HepG2 (cell line): Measurements from ENCODE around the gene NEK9. TPM values are rescaled to one million over a fixed set of nuclear protein-coding genes. Genes with fewer than 3 reads are reported as not detected.

Experiments used
- BCL6 ChIP-seq: IDR thresholded peaks from 2 replicates; pipeline ENCODE4 v1.6.1; 2016; ENCODE audit warnings: missing genetic modification reagents, missing compliant biosample characterization
- CCAR2 ChIP-seq: fragments of 200-400 bp; formaldehyde crosslinking; optimal IDR thresholded peaks from 2 replicates; pipeline ENCODE3; 2018; ENCODE audit warnings: low read depth, mild to moderate bottlenecking, low read length, moderate library complexity
- FOXA3 ChIP-seq: IDR thresholded peaks from 2 replicates; pipeline ENCODE4 v1.6.1; 2016; ENCODE audit warnings: missing genetic modification reagents, missing compliant biosample characterization
- FOXM1 ChIP-seq: sonication (generic); formaldehyde crosslinking; IDR thresholded peaks from 2 replicates; pipeline ENCODE4 v1.5.0; 2020; ENCODE audit warnings: missing genetic modification reagents
- MXI1 ChIP-seq: IDR thresholded peaks from 3 replicates; pipeline ENCODE4 v1.6.1; 2012; ENCODE audit warnings: low read depth, low read length, inconsistent platforms, borderline replicate concordance
- SALL1 ChIP-seq: sonication (generic); formaldehyde crosslinking; IDR thresholded peaks from 2 replicates; pipeline ENCODE4 v1.8.0; 2022; ENCODE audit warnings: mild to moderate bottlenecking, missing genetic modification reagents
- SAP130 ChIP-seq: IDR thresholded peaks from 2 replicates; pipeline ENCODE4 v1.6.1; 2016; ENCODE audit warnings: low read depth
- ZNF136 ChIP-seq: sonication (generic); formaldehyde crosslinking; IDR thresholded peaks from 2 replicates; pipeline ENCODE4 v1.8.1; 2022; ENCODE audit warnings: low read depth, mild to moderate bottlenecking, moderate library complexity, missing genetic modification reagents
- ZNF317 ChIP-seq: sonication (generic); formaldehyde crosslinking; IDR thresholded peaks from 2 replicates; pipeline ENCODE4 v1.5.0; 2020; ENCODE audit warnings: mild to moderate bottlenecking, missing genetic modification reagents
- ZNF446 ChIP-seq: sonication (generic); formaldehyde crosslinking; IDR thresholded peaks from 2 replicates; pipeline ENCODE4 v1.5.0; 2020; ENCODE audit warnings: mild to moderate bottlenecking, missing genetic modification reagents
- polyA plus RNA-seq, 8 experiments: library from polyadenylated mRNA; depleted of rRNA in 3 of 8; stranded (reverse) in 7 of 8; unstranded in 1 of 8; fragments of >200 nt; fragmentation: Illumina TruSeq in 4 of 8; extraction: Trizol in 4 of 8; gene quantifications; 2 replicates each; pipeline versions ENCODE4 v1.2.1 to v1.2.3, GENCODE V29; 2011 to 2016; ENCODE audit warnings: low read depth in 4 of 8, missing spikeins in 1 of 8, mixed read lengths in 1 of 8; ENCODE audit not compliant: insufficient read depth in 1 of 8
- total RNA-seq, 5 experiments: library from RNA; depleted of rRNA; stranded (reverse); fragments of >200 nt; fragmentation: Illumina TruSeq; extraction: Trizol; gene quantifications; 2 replicates each; pipeline ENCODE4 v1.2.3, GENCODE V29; 2016; ENCODE audit warnings: low read depth in 1 of 5
- TF ChIP-seq, protein P1 (sequence below): IDR thresholded peaks from 2 replicates; pipeline ENCODE4 v1.6.1; 2016
- TF ChIP-seq, protein P2 (sequence below): sonication (generic); formaldehyde crosslinking; IDR thresholded peaks from 2 replicates; pipeline ENCODE4 v1.4.0; 2020; ENCODE audit warnings: mild to moderate bottlenecking, missing genetic modification reagents
- TF ChIP-seq, protein P3 (sequence below): sonication (generic); formaldehyde crosslinking; IDR thresholded peaks from 2 replicates; pipeline ENCODE4 v1.9.0; 2021; ENCODE audit warnings: missing genetic modification reagents, mild to moderate bottlenecking, borderline replicate concordance
- TF ChIP-seq, protein P4 (sequence below): IDR thresholded peaks from 2 replicates; pipeline ENCODE4 v1.6.1; 2016; ENCODE audit warnings: low read depth
- TF ChIP-seq, protein P5 (sequence below): sonication (generic); formaldehyde crosslinking; IDR thresholded peaks from 2 replicates; pipeline ENCODE4 v1.4.0; 2020; ENCODE audit warnings: mild to moderate bottlenecking, missing genetic modification reagents

The NEK9 gene
- total and polyA plus RNA-seq, 2 of the 13 experiments (the other 11 are each of a cell fraction or from before 2014, with no cell fraction given) = 16.5 to 27.3 TPM

DNA sequence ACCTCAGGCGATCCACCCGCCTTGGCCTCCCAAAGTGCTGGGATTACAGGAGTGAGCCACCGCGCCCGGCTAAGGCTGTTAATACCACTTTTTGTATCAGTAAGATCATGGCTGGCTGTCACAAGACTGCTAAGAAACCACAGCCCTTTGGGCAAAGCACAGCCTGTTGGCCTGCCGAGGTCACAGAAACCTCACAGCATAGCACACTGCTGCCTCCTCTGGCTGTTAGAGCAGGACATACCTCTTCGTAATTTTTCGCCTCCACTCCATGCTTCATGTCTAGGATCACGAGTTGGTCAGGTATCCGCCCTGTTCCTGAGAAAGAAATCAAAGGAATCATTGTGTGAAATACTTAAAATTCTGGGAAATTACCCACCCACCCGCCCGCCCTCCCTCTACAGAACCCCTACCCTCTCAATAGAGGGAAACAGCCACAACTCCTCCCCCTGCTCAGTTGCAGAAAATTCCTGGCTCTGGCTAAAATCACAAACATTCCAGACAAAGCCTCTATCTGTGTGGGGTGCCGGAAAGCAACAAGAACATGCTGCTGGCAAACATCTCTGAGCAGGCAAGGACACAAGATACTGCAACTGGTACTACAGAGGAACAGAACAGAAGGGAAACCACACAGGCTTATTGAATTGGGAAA, 20.7 kb upstream of the NEK9 start (continued):
- TF ChIP-seq, protein P1, sequence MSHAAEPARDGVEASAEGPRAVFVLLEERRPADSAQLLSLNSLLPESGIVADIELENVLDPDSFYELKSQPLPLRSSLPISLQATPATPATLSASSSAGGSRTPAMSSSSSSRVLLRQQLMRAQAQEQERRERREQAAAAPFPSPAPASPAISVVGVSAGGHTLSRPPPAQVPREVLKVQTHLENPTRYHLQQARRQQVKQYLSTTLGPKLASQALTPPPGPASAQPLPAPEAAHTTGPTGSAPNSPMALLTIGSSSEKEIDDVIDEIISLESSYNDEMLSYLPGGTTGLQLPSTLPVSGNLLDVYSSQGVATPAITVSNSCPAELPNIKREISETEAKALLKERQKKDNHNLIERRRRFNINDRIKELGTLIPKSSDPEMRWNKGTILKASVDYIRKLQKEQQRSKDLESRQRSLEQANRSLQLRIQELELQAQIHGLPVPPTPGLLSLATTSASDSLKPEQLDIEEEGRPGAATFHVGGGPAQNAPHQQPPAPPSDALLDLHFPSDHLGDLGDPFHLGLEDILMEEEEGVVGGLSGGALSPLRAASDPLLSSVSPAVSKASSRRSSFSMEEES = peak; percentile 86
- TF ChIP-seq BCL6 (CRISPR knock-in tag) = peak; percentile 35
- TF ChIP-seq, protein P2, sequence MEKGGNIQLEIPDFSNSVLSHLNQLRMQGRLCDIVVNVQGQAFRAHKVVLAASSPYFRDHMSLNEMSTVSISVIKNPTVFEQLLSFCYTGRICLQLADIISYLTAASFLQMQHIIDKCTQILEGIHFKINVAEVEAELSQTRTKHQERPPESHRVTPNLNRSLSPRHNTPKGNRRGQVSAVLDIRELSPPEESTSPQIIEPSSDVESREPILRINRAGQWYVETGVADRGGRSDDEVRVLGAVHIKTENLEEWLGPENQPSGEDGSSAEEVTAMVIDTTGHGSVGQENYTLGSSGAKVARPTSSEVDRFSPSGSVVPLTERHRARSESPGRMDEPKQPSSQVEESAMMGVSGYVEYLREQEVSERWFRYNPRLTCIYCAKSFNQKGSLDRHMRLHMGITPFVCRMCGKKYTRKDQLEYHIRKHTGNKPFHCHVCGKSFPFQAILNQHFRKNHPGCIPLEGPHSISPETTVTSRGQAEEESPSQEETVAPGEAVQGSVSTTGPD (CRISPR knock-in tag) = 0 out of 2 replicates have a peak, but pooled peaks have one; percentile 41
- TF ChIP-seq SALL1 (CRISPR knock-in tag) = peak; percentile 50; the same call in 1 of the 2 replicates
- TF ChIP-seq ZNF136 (CRISPR knock-in tag) = no peak
- TF ChIP-seq CCAR2 = no peak
- TF ChIP-seq ZNF317 (CRISPR knock-in tag) = no peak
- TF ChIP-seq, protein P3, sequence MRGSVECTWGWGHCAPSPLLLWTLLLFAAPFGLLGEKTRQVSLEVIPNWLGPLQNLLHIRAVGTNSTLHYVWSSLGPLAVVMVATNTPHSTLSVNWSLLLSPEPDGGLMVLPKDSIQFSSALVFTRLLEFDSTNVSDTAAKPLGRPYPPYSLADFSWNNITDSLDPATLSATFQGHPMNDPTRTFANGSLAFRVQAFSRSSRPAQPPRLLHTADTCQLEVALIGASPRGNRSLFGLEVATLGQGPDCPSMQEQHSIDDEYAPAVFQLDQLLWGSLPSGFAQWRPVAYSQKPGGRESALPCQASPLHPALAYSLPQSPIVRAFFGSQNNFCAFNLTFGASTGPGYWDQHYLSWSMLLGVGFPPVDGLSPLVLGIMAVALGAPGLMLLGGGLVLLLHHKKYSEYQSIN = no peak
- peak; percentile 70 for TF ChIP-seq SAP130 (CRISPR knock-in tag)
- TF ChIP-seq, protein P4, sequence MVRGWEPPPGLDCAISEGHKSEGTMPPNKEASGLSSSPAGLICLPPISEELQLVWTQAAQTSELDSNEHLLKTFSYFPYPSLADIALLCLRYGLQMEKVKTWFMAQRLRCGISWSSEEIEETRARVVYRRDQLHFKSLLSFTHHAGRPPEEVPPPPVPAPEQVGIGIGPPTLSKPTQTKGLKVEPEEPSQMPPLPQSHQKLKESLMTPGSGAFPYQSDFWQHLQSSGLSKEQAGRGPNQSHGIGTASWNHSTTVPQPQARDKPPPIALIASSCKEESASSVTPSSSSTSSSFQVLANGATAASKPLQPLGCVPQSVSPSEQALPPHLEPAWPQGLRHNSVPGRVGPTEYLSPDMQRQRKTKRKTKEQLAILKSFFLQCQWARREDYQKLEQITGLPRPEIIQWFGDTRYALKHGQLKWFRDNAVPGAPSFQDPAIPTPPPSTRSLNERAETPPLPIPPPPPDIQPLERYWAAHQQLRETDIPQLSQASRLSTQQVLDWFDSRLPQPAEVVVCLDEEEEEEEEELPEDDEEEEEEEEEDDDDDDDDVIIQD (CRISPR knock-in tag) = no peak
- peak; percentile 18; the same call in 1 of the 3 replicates for TF ChIP-seq MXI1
- TF ChIP-seq, protein P5, sequence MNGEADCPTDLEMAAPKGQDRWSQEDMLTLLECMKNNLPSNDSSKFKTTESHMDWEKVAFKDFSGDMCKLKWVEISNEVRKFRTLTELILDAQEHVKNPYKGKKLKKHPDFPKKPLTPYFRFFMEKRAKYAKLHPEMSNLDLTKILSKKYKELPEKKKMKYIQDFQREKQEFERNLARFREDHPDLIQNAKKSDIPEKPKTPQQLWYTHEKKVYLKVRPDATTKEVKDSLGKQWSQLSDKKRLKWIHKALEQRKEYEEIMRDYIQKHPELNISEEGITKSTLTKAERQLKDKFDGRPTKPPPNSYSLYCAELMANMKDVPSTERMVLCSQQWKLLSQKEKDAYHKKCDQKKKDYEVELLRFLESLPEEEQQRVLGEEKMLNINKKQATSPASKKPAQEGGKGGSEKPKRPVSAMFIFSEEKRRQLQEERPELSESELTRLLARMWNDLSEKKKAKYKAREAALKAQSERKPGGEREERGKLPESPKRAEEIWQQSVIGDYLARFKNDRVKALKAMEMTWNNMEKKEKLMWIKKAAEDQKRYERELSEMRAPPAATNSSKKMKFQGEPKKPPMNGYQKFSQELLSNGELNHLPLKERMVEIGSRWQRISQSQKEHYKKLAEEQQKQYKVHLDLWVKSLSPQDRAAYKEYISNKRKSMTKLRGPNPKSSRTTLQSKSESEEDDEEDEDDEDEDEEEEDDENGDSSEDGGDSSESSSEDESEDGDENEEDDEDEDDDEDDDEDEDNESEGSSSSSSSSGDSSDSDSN (CRISPR knock-in tag) = peak; percentile 30; the same call in 1 of the 2 replicates
- no peak for TF ChIP-seq FOXM1
- TF ChIP-seq FOXA3 (CRISPR knock-in tag) = 0 out of 2 replicates have a peak, but pooled peaks have one; percentile 34
- no peak for TF ChIP-seq ZNF446 (CRISPR knock-in tag)
